ENCODE measurements around the gene LHPP. TPM values are rescaled to one million over a fixed set of nuclear protein-coding genes. Genes with fewer than 3 reads are reported as not detected.
A peak's percentile ranks its signal among the peaks of the same experiment; 100 is the strongest.

Gene LHPP
- total RNA-seq, 1 donor from 2014 or later: 4.2 TPM

DNA sequence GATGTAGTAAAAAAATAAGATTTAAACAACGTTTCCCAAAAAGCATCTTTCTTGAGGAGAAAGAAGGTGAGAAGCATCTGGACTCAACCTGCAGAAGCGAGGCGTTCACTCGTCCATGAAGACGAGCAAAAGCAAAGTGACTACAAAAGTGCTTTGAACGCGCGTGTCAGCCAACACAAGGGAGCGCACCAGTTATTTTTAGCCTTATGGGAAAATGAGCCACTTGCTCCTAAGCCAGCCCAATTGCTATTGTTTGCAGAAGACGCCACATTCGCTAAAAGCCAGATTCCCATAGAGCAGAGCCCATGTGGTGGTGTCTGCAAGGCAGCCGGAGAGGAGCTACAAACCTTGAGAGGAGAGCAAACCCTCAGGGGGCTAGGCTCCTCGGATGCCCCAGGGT is 160.0 kb downstream of the LHPP start:
- Mint-ChIP-seq H3K4me1 (ENCODE audit: unreplicated experiment) (peaks cover under 1% of the 10 kb centered on the region), H3K9me3 (ENCODE audit: unreplicated experiment) (no peaks in the 10 kb centered on the region), H3K27me3 (ENCODE audit: unreplicated experiment) (peaks cover 12% of the 10 kb centered on the region), H3K4me3 (ENCODE audit: unreplicated experiment) (no peak overlapping the region), H3K36me3 (ENCODE audit: low read depth, unreplicated experiment) (peaks cover 5% of the 10 kb centered on the region), H3K27ac (ENCODE audit: unreplicated experiment) (no peak overlapping the region)
- no peak for DNase-seq (ENCODE audit: low spot score)
- TF ChIP-seq, protein P1, sequence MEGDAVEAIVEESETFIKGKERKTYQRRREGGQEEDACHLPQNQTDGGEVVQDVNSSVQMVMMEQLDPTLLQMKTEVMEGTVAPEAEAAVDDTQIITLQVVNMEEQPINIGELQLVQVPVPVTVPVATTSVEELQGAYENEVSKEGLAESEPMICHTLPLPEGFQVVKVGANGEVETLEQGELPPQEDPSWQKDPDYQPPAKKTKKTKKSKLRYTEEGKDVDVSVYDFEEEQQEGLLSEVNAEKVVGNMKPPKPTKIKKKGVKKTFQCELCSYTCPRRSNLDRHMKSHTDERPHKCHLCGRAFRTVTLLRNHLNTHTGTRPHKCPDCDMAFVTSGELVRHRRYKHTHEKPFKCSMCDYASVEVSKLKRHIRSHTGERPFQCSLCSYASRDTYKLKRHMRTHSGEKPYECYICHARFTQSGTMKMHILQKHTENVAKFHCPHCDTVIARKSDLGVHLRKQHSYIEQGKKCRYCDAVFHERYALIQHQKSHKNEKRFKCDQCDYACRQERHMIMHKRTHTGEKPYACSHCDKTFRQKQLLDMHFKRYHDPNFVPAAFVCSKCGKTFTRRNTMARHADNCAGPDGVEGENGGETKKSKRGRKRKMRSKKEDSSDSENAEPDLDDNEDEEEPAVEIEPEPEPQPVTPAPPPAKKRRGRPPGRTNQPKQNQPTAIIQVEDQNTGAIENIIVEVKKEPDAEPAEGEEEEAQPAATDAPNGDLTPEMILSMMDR (IDR thresholded peaks at IDR 0.05; ENCODE audit: unreplicated experiment): no peak

DNA sequence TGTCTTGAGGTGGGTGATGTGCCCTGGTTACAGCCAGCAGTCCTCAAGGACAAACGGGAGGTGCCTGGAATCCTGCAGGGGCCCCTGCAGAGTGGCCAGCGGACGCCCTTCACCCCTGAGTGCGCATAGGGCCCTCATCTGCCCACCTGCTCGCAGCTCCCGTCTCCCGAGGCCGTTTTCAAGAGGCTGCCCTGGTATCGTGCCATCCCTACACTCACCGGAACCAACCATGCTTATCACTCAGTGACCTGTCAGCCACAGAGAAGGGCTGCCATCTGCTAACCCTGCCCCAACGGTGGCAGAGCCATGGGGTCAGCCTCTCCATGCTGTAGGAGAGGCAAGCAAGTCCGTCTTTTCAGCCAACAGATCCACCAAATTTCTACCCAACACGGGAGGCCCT is 160.5 kb downstream of the LHPP start:
- Mint-ChIP-seq H3K27ac (ENCODE audit: unreplicated experiment) (no peak overlapping the region), H3K4me1 (ENCODE audit: unreplicated experiment) (peaks cover 4% of the 10 kb centered on the region), H3K36me3 (ENCODE audit: low read depth, unreplicated experiment) (peaks cover 5% of the 10 kb centered on the region), H3K4me3 (ENCODE audit: unreplicated experiment) (no peak overlapping the region), H3K27me3 (ENCODE audit: unreplicated experiment) (peaks cover 9% of the 10 kb centered on the region), H3K9me3 (ENCODE audit: unreplicated experiment) (no peaks in the 10 kb centered on the region)
- TF ChIP-seq, protein P1 (IDR thresholded peaks at IDR 0.05; ENCODE audit: unreplicated experiment): no peak
- DNase-seq (ENCODE audit: low spot score): no peak

DNA sequence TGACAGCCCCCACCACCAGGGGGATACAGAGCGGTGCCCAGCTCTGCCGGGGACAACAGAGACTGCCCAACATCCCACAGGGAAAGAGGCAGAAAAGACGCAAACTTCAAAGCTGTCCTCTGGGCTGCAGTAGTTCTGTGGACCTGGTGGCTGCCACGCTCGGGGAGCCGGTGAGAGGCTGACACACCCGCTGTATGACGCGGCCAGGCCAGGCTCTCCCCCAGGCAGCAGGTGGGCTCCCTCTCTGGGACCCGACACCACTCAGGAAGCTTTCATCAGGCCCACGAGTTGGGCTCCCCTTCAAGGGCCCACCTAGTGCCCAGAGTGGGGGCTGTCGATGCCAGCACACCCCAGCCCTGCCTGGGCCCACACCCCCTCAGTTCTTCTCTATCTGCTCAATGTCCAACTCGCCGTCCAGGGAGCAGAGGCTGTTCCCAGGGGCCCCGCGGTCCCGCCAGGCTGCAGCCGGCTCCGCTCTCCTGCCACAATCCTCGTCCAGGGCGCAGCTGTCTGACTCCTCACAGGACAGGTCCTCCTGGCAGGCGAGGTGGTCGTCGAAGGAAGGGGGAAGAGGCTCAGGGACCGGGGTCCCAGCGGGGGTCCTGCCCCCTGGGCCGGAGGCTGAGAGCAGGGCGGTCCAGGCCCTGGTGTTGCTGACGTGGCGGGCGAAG is 161.4 kb downstream of the LHPP start:
- Mint-ChIP-seq H3K4me1 (ENCODE audit: unreplicated experiment) (peaks cover 6% of the 10 kb centered on the region), H3K36me3 (ENCODE audit: low read depth, unreplicated experiment) (peaks cover 5% of the 10 kb centered on the region), H3K4me3 (ENCODE audit: unreplicated experiment) (no peak overlapping the region), H3K27me3 (ENCODE audit: unreplicated experiment) (peaks cover 9% of the 10 kb centered on the region), H3K27ac (ENCODE audit: unreplicated experiment) (no peak overlapping the region), H3K9me3 (ENCODE audit: unreplicated experiment) (no peaks in the 10 kb centered on the region)
- DNase-seq (ENCODE audit: low spot score): no peak
- TF ChIP-seq, protein P1 (IDR thresholded peaks at IDR 0.05; ENCODE audit: unreplicated experiment): no peak

DNA sequence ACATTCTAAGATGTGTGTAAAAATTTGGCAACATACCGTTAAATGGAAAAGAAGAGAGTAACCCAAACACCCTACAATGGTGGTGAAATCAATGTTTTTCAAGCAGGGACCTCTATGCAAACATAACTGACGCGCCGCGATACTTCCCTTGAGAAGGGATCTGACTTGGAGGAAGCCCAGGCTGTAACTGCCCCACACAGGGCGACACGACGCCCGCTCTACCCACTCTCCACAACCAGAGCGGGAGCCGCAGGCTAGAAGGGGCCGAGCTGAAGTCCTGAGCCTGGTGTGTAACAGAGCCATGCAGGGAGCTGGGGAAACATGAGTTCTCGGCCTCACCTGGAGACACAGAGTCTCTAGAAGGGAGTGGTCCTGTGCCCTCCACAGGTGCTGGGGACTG is 162.4 kb downstream of the LHPP start:
- no peak for DNase-seq (ENCODE audit: low spot score)
- Mint-ChIP-seq H3K4me3 (ENCODE audit: unreplicated experiment) (peak overlapping the region; percentile 56), H3K9me3 (ENCODE audit: unreplicated experiment) (no peaks in the 10 kb centered on the region), H3K27ac (ENCODE audit: unreplicated experiment) (peak overlapping the region; percentile 42), H3K36me3 (ENCODE audit: low read depth, unreplicated experiment) (peaks cover 5% of the 10 kb centered on the region), H3K4me1 (ENCODE audit: unreplicated experiment) (peaks cover 12% of the 10 kb centered on the region), H3K27me3 (ENCODE audit: unreplicated experiment) (peaks cover 9% of the 10 kb centered on the region)
- TF ChIP-seq, protein P1 (IDR thresholded peaks at IDR 0.05; ENCODE audit: unreplicated experiment): no peak

DNA sequence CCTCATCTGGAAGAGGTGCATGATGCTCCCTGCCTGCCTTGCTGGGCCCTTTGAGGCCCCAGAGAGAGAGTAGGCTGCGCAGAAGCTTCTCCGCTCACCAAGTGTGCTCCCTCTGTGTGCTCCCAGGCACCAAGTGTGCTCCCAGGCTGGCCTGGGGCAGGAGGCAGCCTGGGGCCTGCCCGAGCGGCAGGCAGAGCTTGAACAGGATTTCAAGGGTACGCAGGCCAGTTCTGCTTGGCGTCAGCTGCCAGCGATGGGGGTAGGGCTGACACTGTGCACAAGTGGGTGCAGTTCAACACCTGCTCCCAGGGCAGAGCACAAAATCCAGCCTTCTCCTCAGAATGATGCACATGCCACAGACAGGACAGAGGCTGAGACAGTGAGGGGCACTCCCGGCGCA is 162.8 kb downstream of the LHPP start:
- Mint-ChIP-seq H3K36me3 (ENCODE audit: low read depth, unreplicated experiment) (peaks cover 5% of the 10 kb centered on the region), H3K27me3 (ENCODE audit: unreplicated experiment) (peaks cover 13% of the 10 kb centered on the region), H3K27ac (ENCODE audit: unreplicated experiment) (no peak overlapping the region), H3K9me3 (ENCODE audit: unreplicated experiment) (no peaks in the 10 kb centered on the region), H3K4me1 (ENCODE audit: unreplicated experiment) (peaks cover 16% of the 10 kb centered on the region), H3K4me3 (ENCODE audit: unreplicated experiment) (no peak overlapping the region)
- TF ChIP-seq, protein P1 (IDR thresholded peaks at IDR 0.05; ENCODE audit: unreplicated experiment): no peak
- DNase-seq (ENCODE audit: low spot score): no peak

All from endothelial cell (in vitro differentiated cells).